AG10803 (cell line): ENCODE results near the gene ZNF70.

Source experiments
- DNase-seq: peaks from one replicate; pipeline ENCODE4 v3.0.0; 2010; ENCODE audit warnings: low read depth
- H3K4me3 ChIP-seq: 2 replicates; pipeline ENCODE4 v1.5.1; 2011; ENCODE audit warnings: mild to moderate bottlenecking, low read length, control low read depth
- CTCF ChIP-seq: conservative IDR thresholded peaks from 2 replicates; pipeline ENCODE4 v1.5.1; 2011; ENCODE audit warnings: mild to moderate bottlenecking, low read length, control low read depth, inconsistent platforms

The ZNF70 gene

GRCh38 chr22:23750714-23751440, at the start of gene ZNF70:
ZNF70 (minus strand) TSS chr22:23751112; CDS start chr22:23745140, 5,972 bp downstream.
- H3K4me3 ChIP-seq = peak within 1 kb of the TSS; percentile 82
- DNase-seq = peak; percentile 76
- peak; percentile 20 for TF ChIP-seq CTCF

- DNase-seq = peak; percentile 74
- TF ChIP-seq CTCF = no peak
Observed at GRCh38 chr22:23796461-23796860, 45.5 kb upstream of the ZNF70 start.

GRCh38 chr22:23793326-23793725, 42.4 kb upstream of the ZNF70 start:
- no peak for TF ChIP-seq CTCF
- no peak for DNase-seq

More at GRCh38 chr22:23796461-23796860, 45.5 kb upstream of the ZNF70 start:
- no peak overlapping the region for H3K4me3 ChIP-seq

GRCh38 chr22:23791738-23792645, 41.1 kb upstream of the ZNF70 start:
- H3K4me3 ChIP-seq = no peak overlapping the region
- no peak for TF ChIP-seq CTCF
- DNase-seq = no peak

More at GRCh38 chr22:23793326-23793725, 42.4 kb upstream of the ZNF70 start:
- H3K4me3 ChIP-seq = no peak overlapping the region

GRCh38 chr22:23790819-23791737, 40.2 kb upstream of the ZNF70 start:
- peak; percentile 88 for DNase-seq
- TF ChIP-seq CTCF = no peak
- no peak overlapping the region for H3K4me3 ChIP-seq

GRCh38 chr22:23789638-23790037, 38.7 kb upstream of the ZNF70 start:
- no peak overlapping the region for H3K4me3 ChIP-seq
- DNase-seq = no peak
- TF ChIP-seq CTCF = no peak
